ENCODE data around the gene PREP. TPM values are rescaled to one million over a fixed set of nuclear protein-coding genes. Genes with fewer than 3 reads are reported as not detected.

The PREP gene
- total RNA-seq, 2 donors from 2014 or later, result 26.2 to 27.8 TPM

DNA sequence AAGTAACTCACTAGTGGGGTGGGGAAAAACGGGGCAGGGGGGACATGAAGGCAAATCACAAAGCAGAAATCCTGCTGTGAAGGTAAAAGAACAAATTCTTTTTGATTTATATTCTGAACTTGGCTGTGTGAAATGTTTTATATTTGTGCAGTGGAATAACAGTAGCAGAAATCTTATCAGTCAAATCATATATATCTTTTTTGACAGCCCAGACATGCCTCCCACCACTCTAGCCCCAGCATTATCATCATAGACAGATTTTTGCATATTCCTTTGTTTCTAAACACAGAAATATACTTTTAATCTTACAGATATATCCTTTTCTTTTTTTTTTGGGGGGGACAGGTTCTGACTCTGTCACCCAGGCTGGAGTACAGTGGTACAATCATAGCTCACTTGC lies 97.4 kb downstream of the PREP start:
- Mint-ChIP-seq H3K36me3 (ENCODE audit: low read depth) (peaks cover 15% of the 10 kb centered on the region), H3K27ac (no peak overlapping the region), H3K4me1 (peaks cover 12% of the 10 kb centered on the region), H3K4me3 (no peak overlapping the region), H3K27me3 (no peaks in the 10 kb centered on the region)
- no peaks in the 10 kb centered on the region for H3K9me3 ChIP-seq (ENCODE audit: control insufficient read depth, low read length, poor library complexity, severe bottlenecking)
- ATAC-seq (no peak), DNase-seq (no peak)

- Mint-ChIP-seq H3K4me1 (peaks cover 12% of the 10 kb centered on the region), H3K27me3 (no peaks in the 10 kb centered on the region), H3K27ac (no peak overlapping the region), H3K36me3 (ENCODE audit: low read depth) (peaks cover 15% of the 10 kb centered on the region), H3K4me3 (no peak overlapping the region)
- DNase-seq, result no peak
- ATAC-seq, result no peak
- no peaks in the 10 kb centered on the region for H3K9me3 ChIP-seq (ENCODE audit: control insufficient read depth, low read length, poor library complexity, severe bottlenecking)
Measured at GRCh38 chr6:105304825-105305224, 98.1 kb downstream of the PREP start.

- Mint-ChIP-seq H3K4me3 (peak overlapping the region; percentile 64), H3K27me3 (no peaks in the 10 kb centered on the region), H3K27ac (no peak overlapping the region), H3K36me3 (ENCODE audit: low read depth) (peaks cover 15% of the 10 kb centered on the region), H3K4me1 (peaks cover 12% of the 10 kb centered on the region)
- DNase-seq (no peak), ATAC-seq (no peak)
- H3K9me3 ChIP-seq (ENCODE audit: control insufficient read depth, low read length, poor library complexity, severe bottlenecking), result no peaks in the 10 kb centered on the region
Measured at GRCh38 chr6:105304366-105304765, 98.5 kb downstream of the PREP start.

- Mint-ChIP-seq H3K4me1 (peaks cover 7% of the 10 kb centered on the region), H3K36me3 (ENCODE audit: low read depth) (peaks cover 10% of the 10 kb centered on the region), H3K4me3 (no peak overlapping the region), H3K27me3 (no peaks in the 10 kb centered on the region), H3K27ac (no peak overlapping the region)
- no peaks in the 10 kb centered on the region for H3K9me3 ChIP-seq (ENCODE audit: control insufficient read depth, low read length, poor library complexity, severe bottlenecking)
- DNase-seq, result no peak
- no peak for ATAC-seq
Measured at GRCh38 chr6:105302617-105303128, 100.2 kb downstream of the PREP start.

- Mint-ChIP-seq H3K27me3 (no peaks in the 10 kb centered on the region), H3K4me3 (no peak overlapping the region), H3K27ac (no peak overlapping the region), H3K36me3 (ENCODE audit: low read depth) (peaks cover 8% of the 10 kb centered on the region), H3K4me1 (peaks cover 7% of the 10 kb centered on the region)
- no peak for ATAC-seq
- DNase-seq, result no peak
- no peaks in the 10 kb centered on the region for H3K9me3 ChIP-seq (ENCODE audit: control insufficient read depth, low read length, poor library complexity, severe bottlenecking)
Measured at GRCh38 chr6:105301756-105302616, 100.9 kb downstream of the PREP start.

DNA sequence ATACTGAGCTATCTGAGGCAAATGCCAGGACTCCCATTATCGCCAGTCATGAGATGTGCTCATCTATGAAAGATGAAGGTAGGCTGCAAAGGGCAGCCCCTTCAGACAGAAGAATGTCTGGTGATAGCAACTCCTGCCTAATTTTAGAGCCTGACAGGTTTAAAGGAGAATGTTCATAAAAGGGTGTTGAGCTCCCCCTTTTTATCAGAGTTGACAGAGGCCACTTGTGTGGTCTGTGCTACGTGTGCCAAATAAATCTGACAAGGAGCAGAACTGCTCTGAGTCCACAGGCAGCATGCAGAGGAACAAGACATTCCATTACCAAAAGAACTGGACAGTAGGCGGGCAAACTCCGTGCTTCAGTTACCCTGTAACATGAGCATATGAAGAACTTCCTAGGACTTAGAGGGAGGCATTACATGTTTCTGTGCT lies 101.8 kb downstream of the PREP start:
- H3K4me3 Mint-ChIP-seq, result no peak overlapping the region
- no peaks in the 10 kb centered on the region for H3K27me3 Mint-ChIP-seq
- no peak for ATAC-seq
- H3K4me1 Mint-ChIP-seq, result peaks cover 7% of the 10 kb centered on the region
- no peaks in the 10 kb centered on the region for H3K9me3 ChIP-seq (ENCODE audit: control insufficient read depth, low read length, poor library complexity, severe bottlenecking)
- no peak for DNase-seq
- H3K36me3 Mint-ChIP-seq (ENCODE audit: low read depth), result peaks cover 11% of the 10 kb centered on the region
- H3K27ac Mint-ChIP-seq, result no peak overlapping the region

- ATAC-seq (no peak), DNase-seq (no peak)
- Mint-ChIP-seq H3K4me1 (peaks cover 7% of the 10 kb centered on the region), H3K36me3 (ENCODE audit: low read depth) (peaks cover 11% of the 10 kb centered on the region), H3K27ac (no peak overlapping the region), H3K4me3 (no peak overlapping the region), H3K27me3 (no peaks in the 10 kb centered on the region)
- H3K9me3 ChIP-seq (ENCODE audit: control insufficient read depth, low read length, poor library complexity, severe bottlenecking), result no peaks in the 10 kb centered on the region
Measured at GRCh38 chr6:105300090-105300489, 102.8 kb downstream of the PREP start.

GRCh38 chr6:105294129-105294528 lies 108.8 kb downstream of the PREP start:
- H3K9me3 ChIP-seq (ENCODE audit: control insufficient read depth, low read length, poor library complexity, severe bottlenecking), result no peaks in the 10 kb centered on the region
- Mint-ChIP-seq H3K27ac (no peak overlapping the region), H3K36me3 (ENCODE audit: low read depth) (peaks cover 4% of the 10 kb centered on the region), H3K4me3 (no peak overlapping the region), H3K4me1 (no peaks in the 10 kb centered on the region), H3K27me3 (no peaks in the 10 kb centered on the region)
- no peak for DNase-seq
- no peak for ATAC-seq

- H3K36me3 Mint-ChIP-seq (ENCODE audit: low read depth), result peaks cover 5% of the 10 kb centered on the region
- ATAC-seq (no peak), DNase-seq (no peak)
- H3K4me1 Mint-ChIP-seq, result no peaks in the 10 kb centered on the region
- no peak overlapping the region for H3K27ac Mint-ChIP-seq
- H3K4me3 Mint-ChIP-seq, result no peak overlapping the region
- no peaks in the 10 kb centered on the region for H3K27me3 Mint-ChIP-seq
- H3K9me3 ChIP-seq (ENCODE audit: control insufficient read depth, low read length, poor library complexity, severe bottlenecking), result no peaks in the 10 kb centered on the region
Measured at GRCh38 chr6:105292689-105293339, 110.1 kb downstream of the PREP start.

GRCh38 chr6:105291525-105291924 lies 111.4 kb downstream of the PREP start:
- no peaks in the 10 kb centered on the region for H3K27me3 Mint-ChIP-seq
- H3K36me3 Mint-ChIP-seq (ENCODE audit: low read depth), result peaks cover 4% of the 10 kb centered on the region
- H3K4me3 Mint-ChIP-seq, result no peak overlapping the region
- no peaks in the 10 kb centered on the region for H3K9me3 ChIP-seq (ENCODE audit: control insufficient read depth, low read length, poor library complexity, severe bottlenecking)
- DNase-seq (no peak), ATAC-seq (no peak)
- H3K27ac Mint-ChIP-seq, result no peak overlapping the region
- H3K4me1 Mint-ChIP-seq, result no peaks in the 10 kb centered on the region

- H3K36me3 Mint-ChIP-seq (ENCODE audit: low read depth), result peaks cover 12% of the 10 kb centered on the region
- no peak overlapping the region for H3K4me3 Mint-ChIP-seq
- ATAC-seq, result no peak
- no peaks in the 10 kb centered on the region for H3K27me3 Mint-ChIP-seq
- H3K4me1 Mint-ChIP-seq, result no peaks in the 10 kb centered on the region
- no peaks in the 10 kb centered on the region for H3K9me3 ChIP-seq (ENCODE audit: control insufficient read depth, low read length, poor library complexity, severe bottlenecking)
- DNase-seq, result no peak
- no peak overlapping the region for H3K27ac Mint-ChIP-seq
Measured at GRCh38 chr6:105282631-105283585, 120.0 kb downstream of the PREP start.

GRCh38 chr6:105280033-105280432 lies 122.8 kb downstream of the PREP start:
- no peaks in the 10 kb centered on the region for H3K27me3 Mint-ChIP-seq

GRCh38 chr6:105279463-105279862 lies 123.4 kb downstream of the PREP start:
- peaks cover 2% of the 10 kb centered on the region for H3K36me3 Mint-ChIP-seq (ENCODE audit: low read depth)
- no peak for ATAC-seq

More at GRCh38 chr6:105280033-105280432, 122.8 kb downstream of the PREP start:
- Mint-ChIP-seq H3K27ac (no peak overlapping the region), H3K36me3 (ENCODE audit: low read depth) (peaks cover 5% of the 10 kb centered on the region), H3K4me3 (no peak overlapping the region), H3K4me1 (no peaks in the 10 kb centered on the region)
- no peaks in the 10 kb centered on the region for H3K9me3 ChIP-seq (ENCODE audit: control insufficient read depth, low read length, poor library complexity, severe bottlenecking)
- ATAC-seq (no peak), DNase-seq (no peak)

More at GRCh38 chr6:105279463-105279862, 123.4 kb downstream of the PREP start:
- H3K9me3 ChIP-seq (ENCODE audit: control insufficient read depth, low read length, poor library complexity, severe bottlenecking), result no peaks in the 10 kb centered on the region
- no peaks in the 10 kb centered on the region for H3K27me3 Mint-ChIP-seq
- no peaks in the 10 kb centered on the region for H3K4me1 Mint-ChIP-seq
- no peak for DNase-seq
- no peak overlapping the region for H3K4me3 Mint-ChIP-seq
- no peak overlapping the region for H3K27ac Mint-ChIP-seq
